GM18909 (cell line): Measurements from ENCODE around the gene PCDH9.

Experiments
- ATAC-seq: cut with Tn5 transposase; IDR thresholded peaks from one replicate; pipeline ENCODE4 v1.9.1; 2021; ENCODE audit warnings: mild to moderate bottlenecking; ENCODE audit not compliant: unreplicated experiment, poor library complexity

The PCDH9 gene

GRCh38 chr13:66859934-66860877 lies 369.9 kb downstream of the PCDH9 start:
- no peak for ATAC-seq

GRCh38 chr13:66859078-66859477 lies 371.1 kb downstream of the PCDH9 start:
- no peak for ATAC-seq

- ATAC-seq, result no peak
Observed at GRCh38 chr13:66858163-66858562, 372.0 kb downstream of the PCDH9 start.

- ATAC-seq, result no peak
Observed at GRCh38 chr13:66855131-66855530, 375.0 kb downstream of the PCDH9 start.

- ATAC-seq, result no peak
Observed at GRCh38 chr13:66853564-66853963, 376.6 kb downstream of the PCDH9 start.

DNA sequence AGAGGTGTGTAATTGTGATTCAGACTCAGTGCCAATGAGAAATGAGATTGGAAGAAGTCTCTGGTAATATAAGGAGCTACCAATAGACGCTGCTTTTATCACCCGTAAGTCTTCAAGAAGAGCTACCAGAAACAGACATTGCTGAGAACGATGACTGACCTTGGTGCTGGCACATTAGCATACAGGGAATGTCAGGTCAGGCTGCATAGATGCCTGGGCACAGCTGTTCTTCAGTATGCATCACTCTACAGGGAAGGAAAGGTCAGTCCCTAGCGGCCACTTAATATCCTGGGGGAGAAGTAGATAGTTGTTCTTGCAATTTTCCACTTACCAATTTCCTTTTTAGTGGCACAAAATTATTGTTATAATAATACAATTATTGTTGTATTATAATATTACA lies 380.4 kb downstream of the PCDH9 start:
- no peak for ATAC-seq

GRCh38 chr13:66847541-66847940 lies 382.6 kb downstream of the PCDH9 start:
- no peak for ATAC-seq

- ATAC-seq, result no peak
Observed at GRCh38 chr13:66845393-66845792, 384.7 kb downstream of the PCDH9 start.

DNA sequence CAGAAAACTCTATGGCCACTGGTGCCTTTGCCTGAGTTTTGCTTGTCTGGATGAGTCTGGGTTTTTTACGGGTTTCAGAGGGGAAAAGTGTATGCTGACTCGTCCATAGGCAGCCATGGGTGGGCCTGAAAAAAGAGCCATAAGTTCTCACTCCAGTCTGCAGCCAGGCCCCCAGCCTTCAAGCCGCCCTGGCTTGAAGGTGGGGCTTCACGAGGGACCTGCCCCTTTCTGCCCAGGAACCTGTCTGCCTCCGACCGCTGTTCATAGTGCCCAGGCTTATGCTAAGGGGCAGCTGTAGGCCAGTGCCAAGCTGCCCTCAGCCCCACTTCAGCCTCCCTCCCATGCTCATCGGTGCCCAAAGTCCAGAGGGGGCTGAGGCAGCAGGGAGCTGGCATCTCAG lies 385.2 kb downstream of the PCDH9 start:
- no peak for ATAC-seq

GRCh38 chr13:66842766-66843165 lies 387.4 kb downstream of the PCDH9 start:
- ATAC-seq, result no peak

GRCh38 chr13:66840621-66841020 lies 389.5 kb downstream of the PCDH9 start:
- no peak for ATAC-seq

DNA sequence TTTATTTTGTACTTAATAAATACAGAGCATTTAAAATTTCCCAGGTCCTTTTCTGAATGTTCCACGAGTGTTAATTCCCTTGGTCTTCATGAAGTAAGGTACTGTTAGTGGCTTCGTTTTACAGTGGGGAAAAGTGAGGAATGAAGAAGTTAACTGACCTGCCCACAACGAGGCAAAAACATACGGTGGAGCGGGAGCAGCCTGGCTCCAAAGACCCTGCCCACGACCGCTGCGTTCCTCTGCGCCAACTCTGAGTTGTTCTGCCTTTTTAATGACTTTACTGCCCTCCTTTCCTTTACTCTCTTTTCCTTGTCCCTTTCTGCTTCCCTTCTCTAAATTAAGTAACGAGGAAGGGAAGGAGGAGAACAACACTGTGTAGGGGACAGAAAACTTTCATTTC lies 392.9 kb downstream of the PCDH9 start:
- no peak for ATAC-seq

DNA sequence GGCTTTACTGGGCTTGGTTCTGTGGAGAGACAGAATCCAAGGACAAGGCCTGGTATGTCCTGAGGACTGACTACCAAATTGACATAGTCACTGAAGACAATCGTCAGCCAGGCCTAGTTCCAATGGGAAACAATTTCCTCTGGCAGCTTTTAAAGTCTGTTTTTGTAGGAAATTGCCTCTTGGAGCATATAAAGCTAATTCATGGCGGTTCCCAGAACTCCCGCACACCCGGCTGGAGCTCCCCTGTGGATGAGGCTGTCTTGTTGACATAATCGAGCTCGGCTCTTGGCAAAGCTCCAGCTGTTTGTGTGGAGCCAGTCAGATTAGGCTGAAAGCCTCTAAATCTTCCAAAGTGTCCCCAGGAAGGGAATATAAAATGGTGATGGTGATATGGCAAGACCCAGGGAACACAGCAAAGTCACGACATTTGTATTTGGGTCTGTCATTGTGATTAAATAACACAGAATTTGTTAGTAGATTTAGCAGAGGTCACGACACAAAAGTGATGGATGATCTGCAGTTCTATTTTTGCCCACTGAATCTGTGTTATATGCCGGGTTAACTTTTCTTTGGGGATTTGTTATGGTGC lies 395.0 kb downstream of the PCDH9 start:
- no peak for ATAC-seq

DNA sequence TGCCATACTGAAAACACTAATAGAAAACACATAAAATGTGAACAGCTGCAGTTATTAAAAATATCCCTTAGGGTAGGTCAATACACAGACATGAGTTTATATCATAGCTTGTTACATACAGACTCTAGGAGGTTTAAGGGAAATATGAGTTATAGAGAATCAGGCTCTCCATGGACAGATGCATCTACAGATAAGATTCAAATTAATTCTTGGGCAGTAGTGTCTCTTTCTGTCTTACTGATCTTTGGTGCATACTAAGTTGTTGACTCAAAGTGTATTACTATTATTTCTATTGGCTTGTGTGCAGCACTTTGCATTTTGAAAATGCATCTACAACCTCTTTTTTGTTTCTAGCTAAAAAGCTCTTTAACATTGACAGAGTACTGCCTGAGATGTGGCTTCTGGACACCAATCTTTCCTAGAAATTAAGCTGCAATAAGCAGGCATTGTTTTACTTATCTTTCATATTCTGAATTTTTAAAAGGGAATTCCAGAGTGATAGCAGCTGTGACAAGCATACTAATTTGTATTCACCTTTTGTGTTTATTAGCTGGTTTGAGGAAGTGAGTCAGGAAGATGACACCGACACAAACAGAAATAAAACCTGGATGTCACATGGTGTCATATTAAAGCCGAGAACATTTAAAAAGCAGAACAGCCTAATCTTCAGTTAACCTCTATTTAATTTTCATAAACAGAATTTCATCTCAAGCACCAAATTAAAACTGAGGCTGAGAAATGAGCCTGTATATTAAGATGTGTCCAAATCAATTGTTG lies 399.0 kb downstream of the PCDH9 start:
- ATAC-seq, result peak; percentile 53

- ATAC-seq, result no peak
Observed at GRCh38 chr13:66829803-66830202, 400.3 kb downstream of the PCDH9 start.

DNA sequence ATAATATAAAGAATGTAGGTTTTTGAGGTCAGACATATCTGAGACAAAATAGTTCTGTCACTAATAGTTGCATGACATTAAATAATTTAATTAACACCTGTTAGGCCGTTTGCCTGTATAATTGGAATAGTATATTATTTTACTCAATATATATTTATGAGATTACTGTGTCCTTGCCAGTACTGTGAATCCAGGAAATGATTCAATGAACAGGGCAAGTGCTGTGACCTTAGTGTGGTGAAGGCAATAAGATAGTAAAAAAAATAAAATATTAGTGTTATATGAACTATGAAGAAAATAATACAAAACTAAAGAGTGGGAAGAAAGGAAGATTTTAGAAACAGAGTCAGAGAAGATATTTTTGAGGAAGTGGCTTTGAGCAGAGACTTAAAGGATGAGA lies 403.7 kb downstream of the PCDH9 start:
- no peak for ATAC-seq

DNA sequence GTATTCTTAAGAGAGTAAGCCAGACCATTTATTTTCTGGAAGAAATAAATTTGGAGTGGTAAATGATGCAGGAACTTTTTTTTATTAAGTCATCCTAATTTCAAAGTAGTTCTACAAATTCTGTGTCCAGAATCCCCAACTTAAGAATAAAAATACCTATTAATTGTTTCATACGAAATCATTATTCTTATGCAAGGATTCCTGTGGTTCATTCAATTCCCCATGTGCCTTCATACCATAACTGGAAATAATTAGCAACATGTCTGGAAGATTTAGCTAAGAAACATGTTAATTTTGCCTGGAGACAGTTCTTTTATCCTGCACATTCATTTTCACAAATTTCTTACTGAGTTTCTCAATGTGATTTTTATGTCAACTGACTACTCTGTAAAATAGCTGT lies 408.6 kb downstream of the PCDH9 start:
- ATAC-seq, result no peak

GRCh38 chr13:66811455-66811854 lies 418.7 kb downstream of the PCDH9 start:
- ATAC-seq, result no peak

DNA sequence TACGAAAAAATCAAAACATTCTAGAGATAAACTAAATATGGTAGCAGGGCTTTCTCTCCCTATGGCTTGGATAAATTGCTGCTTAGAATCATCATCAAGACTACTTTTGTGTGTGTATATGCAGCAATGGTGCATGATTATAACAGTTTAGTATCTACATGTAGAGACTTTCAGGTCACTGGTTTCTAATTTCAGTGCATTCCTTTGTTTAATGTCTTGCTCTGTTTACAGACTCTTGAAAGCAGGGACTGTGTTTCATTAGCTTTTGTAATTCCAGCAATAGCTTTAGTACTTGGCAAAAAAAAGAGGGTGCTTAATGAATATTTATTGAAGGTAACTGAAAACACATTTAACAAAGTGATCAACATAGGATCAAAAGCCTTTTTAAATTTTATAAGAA lies 420.7 kb downstream of the PCDH9 start:
- no peak for ATAC-seq

DNA sequence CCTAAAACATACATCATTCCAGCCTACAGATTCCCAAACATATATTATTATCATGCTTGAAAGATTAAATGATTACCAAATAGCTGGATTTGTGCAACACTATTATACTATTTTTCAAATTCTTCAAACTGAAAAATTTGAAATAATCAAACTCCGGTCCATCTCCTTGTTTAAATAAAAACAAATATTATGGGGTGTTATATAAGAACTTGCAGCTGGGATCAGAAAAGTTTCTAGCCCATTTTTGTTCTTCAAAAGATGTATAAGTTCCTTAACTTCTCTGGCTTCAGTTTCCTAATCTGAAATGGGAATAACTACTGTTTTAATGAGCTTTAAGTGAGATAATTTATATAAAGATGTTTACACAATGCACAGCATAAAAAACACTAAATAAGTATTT lies 422.9 kb downstream of the PCDH9 start:
- no peak for ATAC-seq

- no peak for ATAC-seq
Observed at GRCh38 chr13:66805657-66806056, 424.5 kb downstream of the PCDH9 start.
